Natural killer cell (primary cell): ENCODE data around the gene TAF11L2. TPM values are rescaled to one million over a fixed set of nuclear protein-coding genes. Genes with fewer than 3 reads are reported as not detected.
"Not testable (repeated sequence)": the region's sequence is repeated elsewhere in the genome, so short reads cannot be mapped to it uniquely, and the experiment has no call there.

Source experiments
- ATAC-seq, 3 donors: fragments of 150-1000 bp in 2 of 3; fragments of 200-7000 bp in 1 of 3; cut with Tn5 transposase; 1 replicate in 1 of 3; 2 replicates in 2 of 3; pipeline ENCODE4 v1.10.0; 2021; ENCODE audit warnings: mild to moderate bottlenecking in 2 of 3, moderate library complexity in 2 of 3
- DNase-seq, 2 donors: peaks; one replicate each; pipeline versions ENCODE4 v3.0.0 to v3.0.0-alpha.2; 2013 to 2021; ENCODE audit warnings: mixed read lengths in 1 of 2
- H3K27ac ChIP-seq: one replicate; pipeline ENCODE4 v1.5.1; 2013; ENCODE audit warnings: mild to moderate bottlenecking, low read length
- H3K27me3 ChIP-seq: one replicate; pipeline ENCODE4 v1.6.1; 2013; ENCODE audit warnings: low read length; ENCODE audit not compliant: control insufficient read depth, insufficient read depth
- H3K36me3 ChIP-seq: one replicate; pipeline ENCODE4 v1.6.1; 2013; ENCODE audit warnings: low read length; ENCODE audit not compliant: control insufficient read depth, insufficient read depth
- H3K4me1 ChIP-seq: one replicate; pipeline ENCODE4 v1.6.1; 2013; ENCODE audit warnings: low read length; ENCODE audit not compliant: control insufficient read depth, insufficient read depth
- H3K4me3 ChIP-seq: one replicate; pipeline ENCODE4 v1.5.1; 2013; ENCODE audit warnings: low read length
- H3K9me3 ChIP-seq: one replicate; pipeline ENCODE4 v1.6.1; 2013; ENCODE audit warnings: low read length; ENCODE audit not compliant: control insufficient read depth, insufficient read depth
- H3K27ac Mint-ChIP-seq, 2 donors: one replicate each; pipeline ENCODE4 v1.8.0; 2022; ENCODE audit warnings: mild to moderate bottlenecking in 2 of 2, mixed read lengths in 2 of 2, moderate library complexity in 1 of 2
- H3K27me3 Mint-ChIP-seq, 2 donors: one replicate each; pipeline ENCODE4 v1.8.0; 2022; ENCODE audit warnings: low read depth in 2 of 2, mixed read lengths in 2 of 2
- H3K36me3 Mint-ChIP-seq: one replicate; pipeline ENCODE4 v1.8.0; 2022; ENCODE audit warnings: mixed read lengths
- H3K4me1 Mint-ChIP-seq, 2 donors: one replicate each; pipeline ENCODE4 v1.8.0; 2022; ENCODE audit warnings: mixed read lengths in 2 of 2
- H3K4me3 Mint-ChIP-seq: one replicate; pipeline ENCODE4 v1.8.0; 2022; ENCODE audit warnings: mild to moderate bottlenecking, moderate library complexity, mixed read lengths
- H3K9me3 Mint-ChIP-seq, 2 donors: one replicate each; pipeline ENCODE4 v1.8.0; 2022; ENCODE audit warnings: mixed read lengths in 2 of 2
- WGBS: methylation state at CpG from one replicate; pipeline ENCODE4 v1.1.7; 2013; ENCODE audit warnings: missing lambda C conversion rate; ENCODE audit not compliant: insufficient coverage; 5-methylcytosine and 5-hydroxymethylcytosine counted together
- intact Hi-C: fragments of 100-400 bp; cut with micrococcal nuclease; formaldehyde crosslinking; loops from one replicate; pipeline ENCODE4 v1.14.2; 2022
- total RNA-seq, 4 donors: library from RNA; stranded (reverse); fragments of 120-200 nt in 1 of 4; gene quantifications; one replicate each; pipeline versions ENCODE4 v1.2.3 to v1.2.4, GENCODE V29; 2013 to 2022

The TAF11L2 gene
- total RNA-seq, 3 donors from 2014 or later (not counting 1 experiment from before 2014, with no cell fraction given), result not detected

GRCh38 chr5:17528369-17528768, 30.3 kb downstream of the TAF11L2 start, which contains the start of gene TAF11L6:
TSS of gene TAF11L6 (plus strand) at chr5:17528669.
- no CpG with 5 or more reads among the region's 15 CpGs for WGBS
- H3K4me3 ChIP-seq, H3K36me3 Mint-ChIP-seq, intact Hi-C loops, H3K4me1 Mint-ChIP-seq, H3K9me3 ChIP-seq, H3K27me3 ChIP-seq, H3K4me3 Mint-ChIP-seq, H3K9me3 Mint-ChIP-seq, H3K27me3 Mint-ChIP-seq, H3K36me3 ChIP-seq, H3K27ac Mint-ChIP-seq, H3K4me1 ChIP-seq, DNase-seq, ATAC-seq, H3K27ac ChIP-seq: not testable (repeated sequence)

Other genes with a start within 250 kb of the TAF11L2 start
- gene TAF11L3, start 20.1 kb downstream of the TAF11L2 start, total RNA-seq, result not detected
- not detected for gene TAF11L4, start 23.6 kb downstream of the TAF11L2 start, total RNA-seq
- gene TAF11L5, start 27.0 kb downstream of the TAF11L2 start, total RNA-seq, result not detected
- gene TAF11L6, start 30.4 kb downstream of the TAF11L2 start, total RNA-seq, result not detected
- not detected for gene TAF11L7, start 87.5 kb downstream of the TAF11L2 start, total RNA-seq
- gene TAF11L8, start 92.7 kb downstream of the TAF11L2 start, total RNA-seq, result not detected
- not detected for gene TAF11L9, start 96.2 kb downstream of the TAF11L2 start, total RNA-seq
- gene TAF11L10, start 99.6 kb downstream of the TAF11L2 start, total RNA-seq, result not detected
- gene TAF11L11, start 106.0 kb downstream of the TAF11L2 start, total RNA-seq, result not detected
- gene TAF11L12, start 112.2 kb downstream of the TAF11L2 start, total RNA-seq, result not detected
- not detected for gene TAF11L13, start 133.9 kb downstream of the TAF11L2 start, total RNA-seq
- not detected for gene TAF11L14, start 136.2 kb downstream of the TAF11L2 start, total RNA-seq